Gastroesophageal sphincter (tissue), 3 donors: Measurements from ENCODE around the gene ROBO1.

Experiments used
- CTCF ChIP-seq, 4 experiments: fragments of 200-600 bp in 2 of 4; fragments of 450-650 bp in 2 of 4; sonication (generic) in 1 of 4; IDR thresholded peaks; one replicate each; pipeline ENCODE4 v1.5.1; 2017 to 2019; ENCODE audit warnings: antibody characterized with exemption in 4 of 4, mild to moderate bottlenecking in 2 of 4, moderate library complexity in 2 of 4
- EP300 ChIP-seq: sonication (generic); formaldehyde crosslinking; IDR thresholded peaks from one replicate; pipeline ENCODE4 v1.6.1; 2017; ENCODE audit warnings: antibody characterized with exemption, mild to moderate bottlenecking
- POLR2A ChIP-seq, 2 donors: fragments of 450-650 bp; IDR thresholded peaks; one replicate each; pipeline ENCODE4 v1.6.1; 2017; ENCODE audit warnings: antibody characterized with exemption in 2 of 2, mild to moderate bottlenecking in 2 of 2, moderate library complexity in 1 of 2
- POLR2AphosphoS5 ChIP-seq: sonication (generic); formaldehyde crosslinking; IDR thresholded peaks from one replicate; pipeline ENCODE4 v1.6.1; 2017; ENCODE audit warnings: antibody characterized with exemption

- TF ChIP-seq CTCF (IDR thresholded peaks at IDR 0.05): no peak
- no peak for TF ChIP-seq EP300
- peak; percentile 28 to 41 for TF ChIP-seq POLR2A (IDR thresholded peaks at IDR 0.05)
- peak; percentile 54 for TF ChIP-seq POLR2AphosphoS5
Observed at GRCh38 chr3:79019137-79019923, 748.5 kb downstream of the ROBO1 start.
